Measurements from ENCODE around the gene ZSCAN23. TPM values are rescaled to one million over a fixed set of nuclear protein-coding genes. Genes with fewer than 3 reads are reported as not detected.

Gene ZSCAN23
- total RNA-seq = 1 to 10 TPM in 2 of 4 donors, under 1 TPM in 2; 0.60 to 2.7 (median 1.4) TPM

DNA sequence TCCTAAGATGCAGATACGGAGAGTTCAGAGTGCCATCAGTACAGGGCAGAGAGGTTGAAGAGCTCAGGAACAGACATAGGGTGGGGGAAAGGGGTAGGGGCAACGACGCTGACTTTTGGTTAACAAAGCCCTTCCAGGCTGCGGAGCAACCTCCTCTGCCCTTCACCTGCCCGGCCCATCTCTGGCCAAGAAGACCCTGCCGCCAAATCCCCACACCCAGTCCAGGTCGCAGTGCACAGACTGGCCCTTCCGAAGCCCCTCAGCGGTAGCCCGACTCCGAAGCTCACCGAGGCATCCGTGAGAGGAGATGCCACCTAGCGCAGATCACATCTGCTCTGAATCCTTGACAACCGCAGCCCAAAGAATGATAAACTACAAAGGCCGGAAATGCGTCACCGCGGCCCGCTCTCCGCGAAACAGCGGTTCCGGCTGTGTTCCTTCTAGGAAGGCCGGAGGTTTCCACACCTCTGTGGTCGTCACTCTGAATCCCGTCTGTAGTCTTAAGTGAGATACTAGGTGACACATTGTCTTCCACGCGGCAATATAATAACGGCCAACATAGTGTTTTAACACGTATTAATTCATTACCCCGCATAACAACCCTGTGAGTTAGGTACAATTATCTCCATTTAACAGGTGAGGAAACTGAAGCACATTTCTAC is at the start of gene ZSCAN23:
TSS of gene ZSCAN23 (minus strand) at position 380 of the 662 bp plus-strand sequence. CDS start 7,225 bp downstream, outside the sequence.
- DNase-seq (ENCODE audit: low spot score) (peak; percentile 46), ATAC-seq (ENCODE audit: low FRiP score) (peak; percentile 74)
- TF ChIP-seq, protein P1, sequence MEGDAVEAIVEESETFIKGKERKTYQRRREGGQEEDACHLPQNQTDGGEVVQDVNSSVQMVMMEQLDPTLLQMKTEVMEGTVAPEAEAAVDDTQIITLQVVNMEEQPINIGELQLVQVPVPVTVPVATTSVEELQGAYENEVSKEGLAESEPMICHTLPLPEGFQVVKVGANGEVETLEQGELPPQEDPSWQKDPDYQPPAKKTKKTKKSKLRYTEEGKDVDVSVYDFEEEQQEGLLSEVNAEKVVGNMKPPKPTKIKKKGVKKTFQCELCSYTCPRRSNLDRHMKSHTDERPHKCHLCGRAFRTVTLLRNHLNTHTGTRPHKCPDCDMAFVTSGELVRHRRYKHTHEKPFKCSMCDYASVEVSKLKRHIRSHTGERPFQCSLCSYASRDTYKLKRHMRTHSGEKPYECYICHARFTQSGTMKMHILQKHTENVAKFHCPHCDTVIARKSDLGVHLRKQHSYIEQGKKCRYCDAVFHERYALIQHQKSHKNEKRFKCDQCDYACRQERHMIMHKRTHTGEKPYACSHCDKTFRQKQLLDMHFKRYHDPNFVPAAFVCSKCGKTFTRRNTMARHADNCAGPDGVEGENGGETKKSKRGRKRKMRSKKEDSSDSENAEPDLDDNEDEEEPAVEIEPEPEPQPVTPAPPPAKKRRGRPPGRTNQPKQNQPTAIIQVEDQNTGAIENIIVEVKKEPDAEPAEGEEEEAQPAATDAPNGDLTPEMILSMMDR (IDR thresholded peaks at IDR 0.05) = no peak

DNA sequence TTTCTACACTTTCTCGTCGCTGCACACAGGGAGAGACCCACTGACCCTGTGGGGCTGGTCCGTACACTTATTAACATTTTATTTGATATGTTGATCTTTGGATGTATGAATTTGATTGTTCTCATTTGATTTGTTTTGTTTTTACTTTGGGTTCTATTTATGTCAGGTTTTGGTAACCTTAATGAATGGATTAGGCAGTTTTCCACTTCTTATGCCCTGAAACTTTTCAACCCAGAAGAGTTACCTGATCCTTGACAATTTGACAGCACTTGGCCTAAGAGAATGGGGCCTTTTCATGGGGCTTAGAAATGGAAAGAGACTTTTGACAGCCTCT is 48.7 kb upstream of the ZSCAN23 start:
- ATAC-seq (ENCODE audit: low FRiP score) = no peak
- DNase-seq (ENCODE audit: low spot score) = no peak
- TF ChIP-seq, protein P1 (IDR thresholded peaks at IDR 0.05) = no peak

GRCh38 chr6:28490205-28490890 is 47.1 kb upstream of the ZSCAN23 start:
- ATAC-seq (ENCODE audit: low FRiP score) = peak; percentile 19
- TF ChIP-seq, protein P1 (IDR thresholded peaks at IDR 0.05) = no peak

DNA sequence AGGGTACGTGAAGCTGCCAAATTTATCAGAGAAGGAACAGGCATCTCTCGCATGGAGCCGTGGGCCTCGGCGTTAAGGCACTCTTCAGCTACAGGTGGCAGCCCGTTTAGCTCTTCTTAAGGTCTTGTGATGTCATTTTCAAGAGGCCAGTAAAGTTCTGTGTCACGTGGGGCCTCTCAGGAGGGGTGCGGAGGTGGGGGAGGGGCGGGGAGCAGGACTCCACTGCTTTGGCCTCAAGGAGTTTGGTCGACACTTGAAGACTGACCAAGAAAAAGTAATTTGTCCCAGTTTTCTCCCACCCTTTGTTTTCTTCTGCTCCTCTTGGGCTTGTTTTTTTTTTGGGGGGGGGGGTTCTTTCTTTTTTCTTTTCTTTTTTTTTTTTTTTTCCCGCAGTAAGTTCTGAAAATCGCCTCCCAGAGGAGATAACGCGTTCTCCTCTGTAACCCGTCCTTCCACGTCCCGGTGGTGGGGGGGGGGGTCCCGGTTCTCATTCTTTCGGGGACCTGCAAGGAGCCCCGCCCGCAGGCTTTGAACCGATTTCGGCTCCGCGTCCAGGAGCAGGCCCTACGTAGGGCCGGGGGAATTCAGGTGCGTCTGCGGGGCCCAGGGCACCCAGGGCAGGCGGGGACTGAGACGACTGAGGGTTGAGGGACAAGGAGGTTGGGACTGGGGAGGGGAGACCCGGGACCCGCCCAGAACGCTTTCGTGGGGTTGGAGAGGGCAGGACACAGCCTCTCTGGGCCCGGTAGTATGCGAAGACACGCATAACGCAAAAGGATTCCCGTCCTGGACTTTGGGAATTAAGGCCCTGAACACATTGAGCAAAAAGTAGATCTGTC is 46.3 kb upstream of the ZSCAN23 start:
- ATAC-seq (ENCODE audit: low FRiP score) (peak; percentile 66), DNase-seq (ENCODE audit: low spot score) (no peak)
- TF ChIP-seq, protein P1 (IDR thresholded peaks at IDR 0.05) = no peak

More at GRCh38 chr6:28490205-28490890, 47.1 kb upstream of the ZSCAN23 start:
- no peak for DNase-seq (ENCODE audit: low spot score)

DNA sequence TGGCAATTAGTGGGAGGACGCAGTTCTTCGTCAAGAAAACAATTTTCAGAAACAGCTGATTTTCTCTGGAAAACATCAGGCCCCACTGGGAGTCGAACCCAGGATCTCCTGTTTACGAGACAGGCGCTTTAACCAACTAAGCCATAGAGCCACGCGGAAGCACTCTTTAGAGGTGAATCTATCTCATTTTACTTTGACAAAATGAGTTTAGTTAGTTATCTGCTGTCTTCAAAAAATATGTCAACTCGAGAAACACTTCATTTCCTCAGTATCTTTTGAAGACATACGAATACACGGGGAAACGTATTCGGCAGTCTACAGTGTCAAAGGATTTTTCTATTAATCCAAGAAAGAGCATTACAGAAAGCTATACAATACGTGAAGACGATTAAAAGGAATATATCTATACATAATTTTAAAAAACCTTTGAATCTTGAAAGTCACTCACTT is 45.6 kb upstream of the ZSCAN23 start:
- ATAC-seq (ENCODE audit: low FRiP score) (no peak), DNase-seq (ENCODE audit: low spot score) (no peak)
- TF ChIP-seq, protein P1 (IDR thresholded peaks at IDR 0.05) = no peak

DNA sequence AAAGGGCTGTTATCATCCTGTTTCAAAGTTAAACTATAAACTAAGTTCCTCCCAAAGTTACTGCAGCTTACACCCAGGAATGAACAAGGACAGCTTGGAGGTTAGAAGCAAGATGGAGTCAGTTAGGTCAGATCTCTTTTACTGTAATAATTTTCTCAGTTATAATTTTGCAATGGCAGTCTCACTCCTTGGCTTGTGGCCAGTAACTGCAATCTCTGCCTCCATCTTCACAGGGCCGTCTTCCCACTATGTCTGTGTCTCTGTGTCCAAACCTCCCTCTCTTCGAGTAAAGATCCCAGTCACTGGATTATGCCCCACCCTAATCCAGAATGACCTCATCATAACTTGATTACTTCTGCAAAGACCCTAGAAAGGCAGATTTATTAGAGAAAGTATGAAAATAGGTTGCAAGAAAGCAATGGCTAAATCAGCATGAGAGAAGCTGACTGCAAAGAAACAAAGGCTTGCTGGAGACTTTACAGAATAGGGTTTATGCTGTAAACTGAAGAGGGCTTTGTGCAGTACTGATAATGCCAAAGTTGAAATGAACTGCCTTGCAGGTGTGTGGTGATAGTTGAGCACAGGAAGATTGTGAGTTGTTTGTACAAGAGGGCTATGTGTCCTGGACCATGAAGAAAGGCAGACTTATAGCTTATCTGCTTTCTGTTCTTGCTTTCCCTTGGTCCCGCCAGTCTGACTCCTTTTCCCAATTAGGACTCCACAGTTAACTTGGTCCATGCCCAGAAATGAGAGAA is 43.9 kb upstream of the ZSCAN23 start:
- ATAC-seq (ENCODE audit: low FRiP score) (no peak), DNase-seq (ENCODE audit: low spot score) (no peak)
- TF ChIP-seq, protein P1 (IDR thresholded peaks at IDR 0.05) = no peak
